Muscle layer of colon (tissue), 2 donors: ENCODE results near the gene SEPTIN5.
A peak's percentile ranks its signal among the peaks of the same experiment; 100 is the strongest.

Experiments
- H3K27ac ChIP-seq: one replicate; pipeline ENCODE4 v1.7.0; 2013; ENCODE audit warnings: low read depth, mild to moderate bottlenecking, low read length, moderate library complexity
- H3K27me3 ChIP-seq, 2 donors: one replicate each; pipeline ENCODE4 v1.7.0; 2013; ENCODE audit warnings: low read length in 2 of 2, mild to moderate bottlenecking in 2 of 2; ENCODE audit not compliant: insufficient read depth in 2 of 2, control insufficient read depth in 1 of 2
- H3K36me3 ChIP-seq: one replicate; pipeline ENCODE4 v1.7.0; 2013; ENCODE audit warnings: mild to moderate bottlenecking, low read length; ENCODE audit not compliant: insufficient read depth
- H3K4me1 ChIP-seq: one replicate; pipeline ENCODE4 v1.7.0; 2013; ENCODE audit warnings: mild to moderate bottlenecking, low read length; ENCODE audit not compliant: insufficient read depth
- H3K4me3 ChIP-seq, 2 donors: one replicate each; pipeline ENCODE4 v1.7.0; 2013; ENCODE audit warnings: low read length in 2 of 2, low read depth in 1 of 2, mild to moderate bottlenecking in 1 of 2, moderate library complexity in 1 of 2
- H3K9ac ChIP-seq: one replicate; pipeline ENCODE4 v1.7.0; 2013; ENCODE audit warnings: low read length
- H3K9me3 ChIP-seq: one replicate; pipeline ENCODE4 v1.7.0; 2013; ENCODE audit warnings: mild to moderate bottlenecking, low read length
- donor health status: abdominal sarcoma.
- donor health status: Adenocarcinoma of cecum.

The SEPTIN5 gene

GRCh38 chr22:19719050-19719482, 4.8 kb downstream of the SEPTIN5 start:
- Histone ChIP-seq H3K9me3 (no peaks in the 10 kb centered on the region), H3K9ac (no peak overlapping the region), H3K4me1 (peaks cover 15% of the 10 kb centered on the region), H3K4me3 (peak overlapping the region; percentile 50 to 61), H3K27me3 (peaks cover 0 to 34% of the 10 kb centered on the region in 2 donors), H3K27ac (peak overlapping the region; percentile 34), H3K36me3 (no peaks in the 10 kb centered on the region)

GRCh38 chr22:19719488-19720021, 5.3 kb downstream of the SEPTIN5 start:
- no peaks in the 10 kb centered on the region for H3K36me3 ChIP-seq
- no peaks in the 10 kb centered on the region for H3K9me3 ChIP-seq
- no peak overlapping the region for H3K9ac ChIP-seq
- no peak overlapping the region for H3K4me3 ChIP-seq
- H3K27me3 ChIP-seq = peaks cover 0 to 38% of the 10 kb centered on the region in 2 donors
- peaks cover 15% of the 10 kb centered on the region for H3K4me1 ChIP-seq
- H3K27ac ChIP-seq = peak overlapping the region; percentile 34

- no peak overlapping the region for H3K4me3 ChIP-seq
- no peak overlapping the region for H3K9ac ChIP-seq
- H3K36me3 ChIP-seq = no peaks in the 10 kb centered on the region
- H3K27ac ChIP-seq = no peak overlapping the region
- no peaks in the 10 kb centered on the region for H3K9me3 ChIP-seq
- peaks cover 10% of the 10 kb centered on the region for H3K4me1 ChIP-seq
- H3K27me3 ChIP-seq = peaks cover 0 to 38% of the 10 kb centered on the region in 2 donors
Measured at GRCh38 chr22:19720150-19720827, 6.0 kb downstream of the SEPTIN5 start.

- Histone ChIP-seq H3K27ac (no peak overlapping the region), H3K4me1 (peaks cover 10% of the 10 kb centered on the region), H3K27me3 (peaks cover 0 to 33% of the 10 kb centered on the region in 2 donors), H3K36me3 (no peaks in the 10 kb centered on the region), H3K4me3 (no peak overlapping the region), H3K9me3 (no peaks in the 10 kb centered on the region), H3K9ac (no peak overlapping the region)
Measured at GRCh38 chr22:19720999-19721329, 6.7 kb downstream of the SEPTIN5 start.

GRCh38 chr22:19721330-19722177, 7.3 kb downstream of the SEPTIN5 start:
- H3K9me3 ChIP-seq = no peaks in the 10 kb centered on the region
- H3K4me3 ChIP-seq = no peak overlapping the region
- H3K36me3 ChIP-seq = no peaks in the 10 kb centered on the region
- peaks cover 10% of the 10 kb centered on the region for H3K4me1 ChIP-seq
- no peak overlapping the region for H3K27ac ChIP-seq
- peaks cover 0 to 33% of the 10 kb centered on the region in 2 donors for H3K27me3 ChIP-seq
- no peak overlapping the region for H3K9ac ChIP-seq

GRCh38 chr22:19722178-19722981, 8.1 kb downstream of the SEPTIN5 start:
- peaks cover 0 to 33% of the 10 kb centered on the region in 2 donors for H3K27me3 ChIP-seq
- H3K36me3 ChIP-seq = no peaks in the 10 kb centered on the region
- H3K4me1 ChIP-seq = peaks cover 8% of the 10 kb centered on the region
- no peak overlapping the region for H3K27ac ChIP-seq
- no peak overlapping the region for H3K4me3 ChIP-seq
- H3K9ac ChIP-seq = no peak overlapping the region
- no peaks in the 10 kb centered on the region for H3K9me3 ChIP-seq

- Histone ChIP-seq H3K27me3 (peaks cover 0 to 33% of the 10 kb centered on the region in 2 donors), H3K27ac (no peak overlapping the region), H3K36me3 (no peaks in the 10 kb centered on the region), H3K4me3 (no peak overlapping the region), H3K9me3 (no peaks in the 10 kb centered on the region), H3K9ac (no peak overlapping the region), H3K4me1 (peaks cover 6% of the 10 kb centered on the region)
Measured at GRCh38 chr22:19722982-19723231, 8.6 kb downstream of the SEPTIN5 start.

- no peak within 1 kb of the TSS for H3K4me3 ChIP-seq
- H3K27me3 ChIP-seq = peaks cover 0 to 32% of the 10 kb centered on the region in 2 donors
- H3K9me3 ChIP-seq = no peaks in the 10 kb centered on the region
- no peak within 1 kb of the TSS for H3K9ac ChIP-seq
- H3K4me1 ChIP-seq = peaks cover 6% of the 10 kb centered on the region
- H3K27ac ChIP-seq = no peak within 1 kb of the TSS
- no peaks in the 10 kb centered on the region for H3K36me3 ChIP-seq
Measured at GRCh38 chr22:19723232-19723982, 9.1 kb downstream of the SEPTIN5 start, which contains the start of gene GP1BB. Gene GP1BB, plus strand, starts transcription at chr22:19723539. Its CDS starts 31 bp downstream, at chr22:19723570.

GRCh38 chr22:19723983-19724827, 9.9 kb downstream of the SEPTIN5 start:
- Histone ChIP-seq H3K27me3 (peaks cover 0 to 24% of the 10 kb centered on the region in 2 donors), H3K9me3 (no peaks in the 10 kb centered on the region), H3K9ac (no peak overlapping the region), H3K4me3 (no peak overlapping the region), H3K27ac (no peak overlapping the region), H3K36me3 (no peaks in the 10 kb centered on the region), H3K4me1 (peaks cover 3% of the 10 kb centered on the region)

- Histone ChIP-seq H3K27me3 (peaks cover 0 to 22% of the 10 kb centered on the region in 2 donors), H3K27ac (no peak overlapping the region), H3K36me3 (no peaks in the 10 kb centered on the region), H3K4me1 (no peaks in the 10 kb centered on the region), H3K9me3 (no peaks in the 10 kb centered on the region), H3K4me3 (no peak overlapping the region), H3K9ac (no peak overlapping the region)
Measured at GRCh38 chr22:19724927-19725661, 10.8 kb downstream of the SEPTIN5 start.
